ENCODE results near the gene SLU7.

- TF ChIP-seq POLR2A (IDR thresholded peaks at IDR 0.05): no peak
- TF ChIP-seq, protein P1, sequence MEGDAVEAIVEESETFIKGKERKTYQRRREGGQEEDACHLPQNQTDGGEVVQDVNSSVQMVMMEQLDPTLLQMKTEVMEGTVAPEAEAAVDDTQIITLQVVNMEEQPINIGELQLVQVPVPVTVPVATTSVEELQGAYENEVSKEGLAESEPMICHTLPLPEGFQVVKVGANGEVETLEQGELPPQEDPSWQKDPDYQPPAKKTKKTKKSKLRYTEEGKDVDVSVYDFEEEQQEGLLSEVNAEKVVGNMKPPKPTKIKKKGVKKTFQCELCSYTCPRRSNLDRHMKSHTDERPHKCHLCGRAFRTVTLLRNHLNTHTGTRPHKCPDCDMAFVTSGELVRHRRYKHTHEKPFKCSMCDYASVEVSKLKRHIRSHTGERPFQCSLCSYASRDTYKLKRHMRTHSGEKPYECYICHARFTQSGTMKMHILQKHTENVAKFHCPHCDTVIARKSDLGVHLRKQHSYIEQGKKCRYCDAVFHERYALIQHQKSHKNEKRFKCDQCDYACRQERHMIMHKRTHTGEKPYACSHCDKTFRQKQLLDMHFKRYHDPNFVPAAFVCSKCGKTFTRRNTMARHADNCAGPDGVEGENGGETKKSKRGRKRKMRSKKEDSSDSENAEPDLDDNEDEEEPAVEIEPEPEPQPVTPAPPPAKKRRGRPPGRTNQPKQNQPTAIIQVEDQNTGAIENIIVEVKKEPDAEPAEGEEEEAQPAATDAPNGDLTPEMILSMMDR (IDR thresholded peaks at IDR 0.05 in 8 of 11, conservative IDR thresholded peaks at IDR 0.05 in 3 of 11): no peak
These were observed 24.0 kb upstream of the SLU7 start for GRCh38 chr5:160442824-160443431.
